IPS-18a (cell line): ENCODE measurements around the gene SIPA1L3.
A peak's percentile ranks its signal among the peaks of the same experiment; 100 is the strongest.

ENCODE experiments used
- H3K27ac ChIP-seq: one replicate; pipeline ENCODE4 v1.5.1; 2013; ENCODE audit warnings: low read length
- H3K27me3 ChIP-seq: one replicate; pipeline ENCODE4 v1.6.1; 2013; ENCODE audit warnings: mild to moderate bottlenecking, low read length; ENCODE audit not compliant: control insufficient read depth, insufficient read depth
- H3K36me3 ChIP-seq: one replicate; pipeline ENCODE4 v1.6.1; 2013; ENCODE audit warnings: low read depth, low read length; ENCODE audit not compliant: control insufficient read depth
- H3K4me1 ChIP-seq: one replicate; pipeline ENCODE4 v1.6.1; 2013; ENCODE audit warnings: low read depth, low read length; ENCODE audit not compliant: control insufficient read depth
- H3K4me3 ChIP-seq: one replicate; pipeline ENCODE4 v1.5.1; 2013; ENCODE audit warnings: low read length
- H3K9ac ChIP-seq: one replicate; pipeline ENCODE4 v1.6.1; 2013; ENCODE audit warnings: mild to moderate bottlenecking, low read length, moderate library complexity
- H3K9me3 ChIP-seq: one replicate; pipeline ENCODE4 v1.6.1; 2013; ENCODE audit warnings: low read depth, low read length; ENCODE audit not compliant: control insufficient read depth

Gene SIPA1L3

DNA sequence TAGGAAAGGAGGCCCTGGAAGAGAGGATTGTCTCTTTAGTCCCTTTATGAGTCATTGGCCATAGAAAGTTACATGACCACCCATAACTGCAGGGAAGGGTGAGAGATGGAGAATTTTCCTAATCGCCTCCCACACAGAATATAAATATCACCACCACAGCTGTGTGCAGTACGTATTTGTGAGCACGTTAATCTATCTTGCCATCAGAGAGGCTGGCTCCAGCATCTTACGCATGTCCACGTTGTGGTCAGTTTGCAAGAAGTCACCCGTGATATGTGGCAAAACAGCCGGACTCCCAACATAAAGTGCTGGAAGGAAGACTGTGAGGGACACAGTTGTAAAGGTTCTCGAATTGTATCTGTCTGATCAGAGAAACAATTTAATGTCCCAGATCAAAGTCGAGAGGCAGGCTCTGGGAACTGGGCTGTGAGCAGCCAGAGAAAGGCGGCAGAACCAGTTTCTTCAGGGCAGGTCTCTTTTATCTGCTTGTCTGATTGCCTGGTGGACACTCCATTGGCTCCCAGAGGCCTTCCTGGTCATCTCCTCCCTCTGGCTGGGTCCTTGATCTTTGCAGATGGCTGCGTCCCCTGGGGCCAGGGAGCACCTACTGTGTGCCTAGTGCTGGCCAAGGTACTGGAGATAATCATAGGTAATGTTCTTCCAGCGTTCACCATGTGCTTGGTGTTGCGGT, 74.9 kb downstream of the SIPA1L3 start:
- H3K36me3 ChIP-seq = no peaks in the 10 kb centered on the region
- H3K27me3 ChIP-seq = no peaks in the 10 kb centered on the region
- no peak overlapping the region for H3K9ac ChIP-seq
- H3K4me3 ChIP-seq = no peak overlapping the region
- H3K4me1 ChIP-seq = no peaks in the 10 kb centered on the region
- no peaks in the 10 kb centered on the region for H3K9me3 ChIP-seq
- H3K27ac ChIP-seq = no peak overlapping the region

DNA sequence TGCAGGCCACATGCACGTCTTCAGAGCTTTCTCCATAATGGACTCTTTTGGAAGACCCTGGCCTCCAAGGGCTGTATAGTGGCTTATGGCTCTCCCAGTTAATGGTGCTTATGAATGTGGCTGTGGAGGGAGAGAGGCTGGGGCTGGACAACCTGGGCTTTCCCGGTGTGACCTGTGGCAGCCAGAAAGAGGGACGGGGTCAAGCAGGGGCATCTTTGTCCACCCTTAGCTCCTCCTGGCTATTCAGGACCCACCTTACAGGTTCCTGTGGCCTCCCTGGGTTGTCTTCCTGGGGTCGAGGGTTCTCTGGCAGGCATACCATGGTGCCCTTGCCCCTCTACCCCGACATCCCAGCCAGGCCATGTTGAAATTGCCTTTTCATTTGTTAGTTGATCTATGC, 75.6 kb downstream of the SIPA1L3 start:
- Histone ChIP-seq H3K9ac (no peak overlapping the region), H3K27me3 (no peaks in the 10 kb centered on the region), H3K4me3 (no peak overlapping the region), H3K27ac (no peak overlapping the region), H3K9me3 (no peaks in the 10 kb centered on the region), H3K4me1 (no peaks in the 10 kb centered on the region), H3K36me3 (no peaks in the 10 kb centered on the region)

DNA sequence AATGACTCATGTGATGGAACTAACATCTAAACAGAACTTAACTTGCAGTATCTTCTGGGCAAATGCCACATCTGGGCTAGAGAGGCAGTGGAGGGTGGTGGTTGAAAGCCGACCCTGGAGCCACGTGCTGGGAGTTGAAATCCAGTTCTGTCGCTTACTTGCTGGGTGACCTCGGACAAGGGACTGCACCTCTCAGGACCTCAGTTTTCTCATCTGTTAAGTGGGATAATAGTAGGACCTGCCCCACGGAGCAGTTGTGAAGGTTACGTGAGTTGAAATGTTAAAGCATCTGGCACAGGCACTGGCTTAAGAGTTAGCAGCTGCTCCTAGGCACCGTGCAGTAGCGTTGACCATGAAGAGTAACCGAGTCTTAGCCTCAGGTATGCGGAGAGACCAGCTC, 76.1 kb downstream of the SIPA1L3 start:
- Histone ChIP-seq H3K9me3 (no peaks in the 10 kb centered on the region), H3K4me3 (no peak overlapping the region), H3K36me3 (no peaks in the 10 kb centered on the region), H3K4me1 (no peaks in the 10 kb centered on the region), H3K27me3 (no peaks in the 10 kb centered on the region), H3K9ac (no peak overlapping the region), H3K27ac (no peak overlapping the region)

DNA sequence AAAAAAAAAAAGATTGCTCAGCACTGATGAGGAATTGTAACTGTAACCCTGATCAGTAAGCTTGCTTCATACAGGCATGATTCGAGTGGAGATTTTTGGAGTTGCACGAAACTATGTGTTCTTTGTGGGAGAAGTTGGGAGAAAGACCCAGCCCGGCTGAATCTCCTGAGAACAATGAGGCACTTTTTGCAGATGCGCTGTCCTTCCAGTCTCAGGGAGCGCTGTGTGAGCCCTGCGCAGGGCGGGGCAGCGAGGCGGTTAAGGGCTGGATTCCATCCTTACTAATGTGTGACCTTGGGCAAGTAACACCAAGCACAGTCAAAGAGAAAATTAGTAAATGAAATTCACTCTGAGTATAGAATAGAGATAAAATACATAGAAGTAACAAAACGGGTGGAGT, 76.9 kb downstream of the SIPA1L3 start:
- Histone ChIP-seq H3K4me1 (no peaks in the 10 kb centered on the region), H3K36me3 (no peaks in the 10 kb centered on the region), H3K27me3 (no peaks in the 10 kb centered on the region), H3K4me3 (no peak overlapping the region), H3K9me3 (no peaks in the 10 kb centered on the region), H3K27ac (no peak overlapping the region), H3K9ac (no peak overlapping the region)

DNA sequence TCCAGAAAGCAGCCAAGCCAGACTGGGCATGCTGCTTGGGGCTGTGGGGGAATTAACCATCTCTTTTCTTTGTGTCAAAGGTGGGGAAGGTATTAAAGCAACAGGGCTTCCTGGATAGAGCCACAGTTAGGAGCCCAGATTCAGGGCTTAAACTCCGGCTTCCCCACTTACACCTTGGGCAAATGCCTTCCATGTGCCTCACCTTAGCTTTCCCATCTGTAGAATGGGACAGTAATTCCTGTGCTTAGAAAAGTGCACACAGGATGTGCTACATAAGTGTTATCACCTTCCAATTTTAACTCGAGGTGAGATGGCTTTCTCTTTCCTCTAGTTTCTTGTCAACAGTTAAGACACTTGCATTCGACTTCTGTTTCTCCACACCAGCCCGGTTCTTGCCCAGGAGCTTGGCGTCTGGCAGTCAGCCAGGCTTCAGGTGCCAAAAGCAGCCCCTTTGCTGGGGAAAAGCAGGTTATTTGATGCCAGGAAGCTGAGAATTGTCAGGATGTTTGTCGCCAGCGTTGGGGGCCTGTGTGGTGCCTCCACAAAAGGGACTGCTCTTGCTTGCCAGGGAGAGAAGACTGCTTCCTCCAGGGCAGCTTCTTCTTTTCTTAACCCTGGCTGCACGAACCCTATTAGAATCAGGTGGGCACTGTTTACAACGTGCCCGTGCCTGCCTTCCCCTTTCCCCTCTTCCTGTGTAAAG, 79.2 kb downstream of the SIPA1L3 start:
- Histone ChIP-seq H3K27ac (no peak overlapping the region), H3K9me3 (no peaks in the 10 kb centered on the region), H3K4me1 (peaks cover 16% of the 10 kb centered on the region), H3K9ac (no peak overlapping the region), H3K36me3 (no peaks in the 10 kb centered on the region), H3K4me3 (no peak overlapping the region), H3K27me3 (no peaks in the 10 kb centered on the region)

DNA sequence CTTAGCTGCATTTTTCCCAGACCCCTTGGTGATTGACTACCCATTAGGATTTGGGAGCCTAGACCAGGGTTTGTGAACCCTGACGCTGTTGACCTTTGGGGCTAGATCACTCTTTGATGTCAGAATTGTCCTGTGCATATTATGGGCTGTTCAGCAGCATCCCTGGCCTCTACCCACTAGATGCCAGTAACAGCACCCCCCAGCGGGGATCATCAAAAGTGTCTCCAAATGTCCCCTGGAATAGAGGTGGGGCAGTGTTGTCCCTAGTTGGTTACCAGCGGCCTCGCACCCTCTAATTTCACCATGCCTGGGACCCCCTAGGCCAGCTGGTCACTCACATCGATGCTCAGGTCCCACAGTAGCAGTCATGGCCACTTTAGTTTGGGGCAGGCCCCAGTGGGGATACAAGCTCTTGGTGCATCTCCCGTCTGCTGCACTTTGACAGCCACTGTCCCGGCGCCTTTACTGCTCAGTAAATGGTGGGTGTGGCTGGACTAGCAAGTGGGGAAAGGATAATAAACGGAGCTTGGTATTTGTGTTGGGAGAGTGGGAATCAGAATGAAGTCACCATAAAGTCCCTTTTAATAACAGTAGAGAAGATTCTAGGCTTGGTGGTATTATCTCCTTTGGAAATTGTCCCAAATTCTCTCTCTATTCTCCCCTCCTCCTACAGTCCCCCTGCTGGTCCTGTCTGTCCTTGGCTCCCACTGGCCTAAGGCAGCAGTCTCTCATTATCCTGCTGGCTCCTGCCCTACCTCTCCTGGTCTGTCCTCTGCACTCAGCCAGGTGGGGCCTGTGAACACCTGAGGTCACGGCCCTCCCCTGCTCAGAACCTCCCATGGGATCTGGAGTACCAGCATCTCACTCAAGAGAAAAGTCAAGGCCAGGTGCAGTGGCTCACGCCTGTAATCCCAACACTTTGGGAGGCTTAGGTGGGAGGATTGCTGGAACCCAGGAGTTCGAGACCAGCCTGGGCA, 80.6 kb downstream of the SIPA1L3 start:
- Histone ChIP-seq H3K9ac (no peak overlapping the region), H3K9me3 (no peaks in the 10 kb centered on the region), H3K36me3 (no peaks in the 10 kb centered on the region), H3K27ac (no peak overlapping the region), H3K27me3 (no peaks in the 10 kb centered on the region), H3K4me1 (peaks cover 16% of the 10 kb centered on the region), H3K4me3 (no peak overlapping the region)

DNA sequence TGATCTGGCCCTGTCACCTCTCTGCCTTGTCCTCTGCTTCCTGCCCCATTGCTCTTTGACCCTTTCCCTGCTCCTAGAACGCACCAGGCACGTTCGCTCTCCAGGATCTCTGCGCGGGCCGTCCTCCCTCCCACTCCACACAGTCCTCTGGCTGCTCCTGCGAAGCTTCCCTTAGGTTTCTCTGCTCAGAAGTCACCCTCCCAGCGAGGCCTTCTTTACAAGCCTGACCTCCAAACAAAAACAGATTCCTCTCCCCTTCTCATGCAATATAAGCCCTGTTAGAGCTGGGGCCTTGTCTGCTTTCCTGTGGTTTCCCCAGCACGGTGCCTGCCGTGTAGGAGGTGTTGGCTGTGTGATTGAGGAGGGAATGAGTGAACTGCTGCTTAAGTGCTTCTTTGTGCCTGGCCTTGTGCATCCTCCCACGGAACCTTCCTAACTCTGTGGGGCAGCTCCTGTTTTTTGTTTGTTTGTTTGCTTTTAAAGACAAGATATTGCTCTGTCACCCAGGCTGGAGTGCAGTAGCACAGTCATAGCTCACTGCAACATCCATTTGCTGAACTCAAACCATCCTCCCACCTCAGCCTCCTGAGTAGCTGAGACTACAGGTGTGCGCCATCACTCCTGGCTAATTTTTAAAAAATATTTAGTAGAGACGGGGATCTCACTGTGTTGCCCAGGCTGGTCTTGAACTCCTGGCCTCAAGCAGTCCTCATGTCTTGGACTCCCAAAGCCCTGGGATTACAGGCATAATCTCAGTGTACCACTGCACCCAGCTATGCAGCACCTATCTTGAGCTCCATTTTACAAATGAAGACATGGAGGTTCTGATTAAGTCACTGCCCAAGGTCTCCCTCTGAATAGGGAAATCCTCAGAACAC, 82.0 kb downstream of the SIPA1L3 start:
- no peak overlapping the region for H3K9ac ChIP-seq
- peaks cover 16% of the 10 kb centered on the region for H3K4me1 ChIP-seq
- H3K27me3 ChIP-seq = no peaks in the 10 kb centered on the region
- no peak overlapping the region for H3K4me3 ChIP-seq
- H3K27ac ChIP-seq = peak overlapping the region; percentile 29
- no peaks in the 10 kb centered on the region for H3K36me3 ChIP-seq
- no peaks in the 10 kb centered on the region for H3K9me3 ChIP-seq

DNA sequence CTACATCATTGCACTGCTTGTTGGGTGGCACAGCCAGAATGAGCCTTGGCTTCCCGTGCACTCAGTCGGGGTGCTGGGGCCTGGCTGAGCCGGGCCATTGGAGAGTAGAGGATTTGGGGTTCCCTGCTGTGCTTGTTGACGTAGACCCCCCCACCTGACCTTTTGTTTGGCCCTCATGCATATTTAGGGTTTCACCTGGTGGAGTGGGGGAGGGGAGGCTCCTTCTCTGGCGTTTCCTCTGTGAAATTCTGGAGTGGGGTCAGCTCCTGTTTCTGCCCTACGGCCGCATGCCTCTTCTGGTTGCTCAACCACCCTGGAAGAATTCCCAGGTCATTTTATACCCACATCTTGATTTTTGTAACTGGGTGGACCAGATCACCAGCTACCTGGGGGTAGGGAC, 82.8 kb downstream of the SIPA1L3 start:
- H3K36me3 ChIP-seq = no peaks in the 10 kb centered on the region
- H3K27me3 ChIP-seq = no peaks in the 10 kb centered on the region
- H3K4me3 ChIP-seq = peak overlapping the region; percentile 16
- H3K9ac ChIP-seq = peak overlapping the region; percentile 31
- H3K27ac ChIP-seq = no peak overlapping the region
- H3K4me1 ChIP-seq = peaks cover 16% of the 10 kb centered on the region
- H3K9me3 ChIP-seq = no peaks in the 10 kb centered on the region

DNA sequence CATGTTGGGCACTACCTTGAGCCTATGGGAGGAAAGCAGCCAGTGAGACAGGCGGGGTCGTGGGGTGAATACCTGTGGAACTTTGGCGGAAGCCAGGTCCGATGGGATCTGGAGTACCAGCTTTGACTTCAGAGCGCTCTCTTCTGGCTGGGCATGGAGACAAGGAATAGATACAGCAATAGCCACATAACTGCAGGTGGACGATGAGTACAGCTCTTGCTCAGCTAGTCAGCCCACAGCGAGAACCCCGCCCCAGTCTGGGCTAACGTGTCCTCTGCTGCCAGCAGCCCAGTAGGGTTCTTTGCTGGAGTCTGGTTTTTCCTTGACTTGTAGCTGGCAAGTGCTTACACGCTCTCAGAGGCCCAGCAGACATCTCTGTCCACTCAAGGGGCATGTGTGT, 83.4 kb downstream of the SIPA1L3 start:
- peaks cover 16% of the 10 kb centered on the region for H3K4me1 ChIP-seq
- H3K27me3 ChIP-seq = no peaks in the 10 kb centered on the region
- no peaks in the 10 kb centered on the region for H3K9me3 ChIP-seq
- no peaks in the 10 kb centered on the region for H3K36me3 ChIP-seq
- H3K4me3 ChIP-seq = peak overlapping the region; percentile 16
- H3K27ac ChIP-seq = no peak overlapping the region
- H3K9ac ChIP-seq = peak overlapping the region; percentile 31

DNA sequence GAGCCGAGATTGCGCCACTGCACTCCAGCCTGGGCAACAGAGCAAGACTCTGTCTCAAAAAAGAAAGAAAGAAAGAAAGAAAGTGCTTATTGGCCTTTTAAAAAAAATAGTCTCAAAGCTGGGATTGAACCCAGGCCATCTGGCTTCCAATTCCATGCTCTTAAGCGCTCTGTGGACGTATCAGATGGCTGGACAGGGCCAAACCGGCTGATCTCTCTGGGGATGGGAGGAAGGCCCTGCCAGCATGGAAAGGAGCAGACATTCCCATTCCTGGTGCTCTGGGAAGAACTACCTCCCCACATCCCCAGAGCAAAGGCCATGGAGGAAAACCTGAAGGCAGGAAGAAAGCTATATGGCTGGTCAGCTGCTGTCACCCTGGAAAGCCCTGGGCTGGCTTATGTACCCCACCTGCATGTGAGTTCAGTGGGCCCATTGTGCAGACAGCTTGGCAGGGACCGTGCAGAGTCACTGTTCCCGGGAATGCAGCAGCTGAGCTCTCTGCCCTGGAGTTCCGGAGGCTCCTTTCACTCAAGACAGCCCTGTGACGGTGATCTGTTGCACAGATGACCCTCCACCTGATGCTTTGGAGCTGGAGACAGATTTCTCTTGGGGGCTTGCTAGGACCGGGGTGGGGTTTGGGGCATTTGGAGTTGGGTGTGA, 84.3 kb downstream of the SIPA1L3 start:
- peaks cover 16% of the 10 kb centered on the region for H3K4me1 ChIP-seq
- H3K27ac ChIP-seq = no peak overlapping the region

More for the DNA sequence above, 84.3 kb downstream of the SIPA1L3 start:
- Histone ChIP-seq H3K27me3 (no peaks in the 10 kb centered on the region), H3K9me3 (no peaks in the 10 kb centered on the region), H3K9ac (no peak overlapping the region), H3K36me3 (no peaks in the 10 kb centered on the region), H3K4me3 (no peak overlapping the region)
